HG03064 (cell line): ENCODE data around the gene PLK3.

Source experiments
- ATAC-seq: cut with Tn5 transposase; IDR thresholded peaks from one replicate; pipeline ENCODE4 v1.9.1; 2021; ENCODE audit warnings: low read depth; ENCODE audit not compliant: unreplicated experiment

Gene PLK3

DNA sequence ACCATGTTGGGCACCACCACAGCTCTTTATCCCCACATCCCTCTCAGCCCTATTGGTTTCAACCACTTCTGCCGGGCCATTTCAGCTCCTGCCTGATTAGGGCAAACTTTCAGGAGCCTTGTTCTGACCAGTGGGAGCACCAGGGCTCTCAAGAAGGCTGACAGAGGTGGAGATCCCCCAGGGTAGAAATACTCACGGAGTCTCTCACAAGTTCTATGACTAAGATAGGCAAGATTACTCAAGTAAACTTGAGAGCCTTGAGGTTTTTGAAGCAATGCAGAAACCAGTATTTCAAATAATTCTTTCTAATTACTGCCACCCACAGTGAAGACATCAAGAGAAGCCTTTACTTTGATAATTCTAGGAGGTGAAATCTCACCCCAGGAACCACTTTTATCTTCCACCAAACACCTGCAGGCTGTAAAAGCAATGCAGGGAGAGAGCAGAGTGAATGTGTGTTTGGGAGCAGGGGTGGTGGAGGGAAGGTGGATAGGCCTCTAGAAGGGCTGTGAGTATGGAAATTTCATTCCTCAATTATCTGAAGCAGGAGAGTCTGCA lies 49.5 kb downstream of the PLK3 start:
- ATAC-seq, result no peak

DNA sequence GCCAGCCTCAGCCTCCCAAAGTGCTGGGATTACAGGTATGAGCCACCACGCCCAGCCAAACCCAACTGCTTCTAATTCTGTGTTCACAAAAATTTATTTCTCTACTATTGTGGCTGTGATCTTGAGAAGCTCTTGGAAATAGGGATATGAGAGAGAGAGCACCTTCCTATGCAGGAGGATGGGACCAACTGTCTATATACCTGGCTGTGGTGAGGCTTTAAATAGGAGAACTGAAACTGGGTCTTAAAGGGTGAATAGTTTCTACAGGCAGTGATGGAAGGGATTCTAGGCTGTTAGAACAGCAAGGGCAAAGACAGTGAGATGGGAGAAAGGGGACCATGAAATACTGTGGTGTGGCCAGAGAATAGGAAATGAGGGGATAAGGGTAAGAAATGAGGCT lies 51.1 kb downstream of the PLK3 start:
- ATAC-seq, result no peak

DNA sequence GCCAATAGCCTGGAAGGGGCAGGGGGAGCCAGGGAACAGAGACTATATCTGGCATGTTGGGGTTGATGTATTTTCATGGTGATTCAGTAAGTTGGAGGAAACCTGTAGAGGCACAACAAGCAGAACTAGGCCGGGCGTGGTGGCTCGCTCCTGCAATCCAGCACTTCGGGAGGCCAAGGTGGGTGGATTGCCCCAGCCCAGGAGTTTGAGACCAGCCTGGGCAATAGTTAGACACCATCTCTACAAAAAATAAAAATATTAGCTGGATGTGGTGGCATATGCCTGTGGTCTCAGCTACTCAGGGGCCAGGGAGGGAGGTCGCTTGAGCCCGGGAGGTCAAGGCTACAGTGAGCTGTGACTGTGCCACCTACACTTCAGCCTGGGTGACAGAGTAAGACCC lies 53.0 kb downstream of the PLK3 start:
- no peak for ATAC-seq

DNA sequence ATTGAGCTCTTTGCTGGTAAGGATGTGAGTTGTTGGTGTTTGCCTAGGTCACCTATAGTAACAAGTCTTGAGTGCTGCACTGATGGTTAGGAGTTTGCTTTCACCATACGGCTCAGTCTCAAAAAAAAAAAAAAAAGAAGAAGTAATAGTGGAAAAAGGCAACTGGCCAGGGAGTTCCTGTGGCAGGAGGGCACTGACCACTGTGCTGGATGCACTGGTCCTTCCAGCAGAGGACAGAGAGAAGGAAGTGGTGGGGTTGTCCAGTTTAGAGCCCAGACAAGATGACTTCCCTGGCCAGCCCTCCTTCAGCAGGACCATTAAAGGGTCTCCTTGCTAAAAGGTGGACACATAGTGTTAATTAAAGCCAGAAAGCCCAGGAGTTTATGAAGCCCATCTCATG lies 54.8 kb downstream of the PLK3 start:
- no peak for ATAC-seq
